ENCODE data around the gene CCDC174. TPM values are rescaled to one million over a fixed set of nuclear protein-coding genes. Genes with fewer than 3 reads are reported as not detected.

The CCDC174 gene
- total and polyA plus RNA-seq, 10 of the 15 experiments (the other 5 are each of a cell fraction or from before 2014, with no cell fraction given), result 11.6 to 31.3 (median 19.1) TPM

DNA sequence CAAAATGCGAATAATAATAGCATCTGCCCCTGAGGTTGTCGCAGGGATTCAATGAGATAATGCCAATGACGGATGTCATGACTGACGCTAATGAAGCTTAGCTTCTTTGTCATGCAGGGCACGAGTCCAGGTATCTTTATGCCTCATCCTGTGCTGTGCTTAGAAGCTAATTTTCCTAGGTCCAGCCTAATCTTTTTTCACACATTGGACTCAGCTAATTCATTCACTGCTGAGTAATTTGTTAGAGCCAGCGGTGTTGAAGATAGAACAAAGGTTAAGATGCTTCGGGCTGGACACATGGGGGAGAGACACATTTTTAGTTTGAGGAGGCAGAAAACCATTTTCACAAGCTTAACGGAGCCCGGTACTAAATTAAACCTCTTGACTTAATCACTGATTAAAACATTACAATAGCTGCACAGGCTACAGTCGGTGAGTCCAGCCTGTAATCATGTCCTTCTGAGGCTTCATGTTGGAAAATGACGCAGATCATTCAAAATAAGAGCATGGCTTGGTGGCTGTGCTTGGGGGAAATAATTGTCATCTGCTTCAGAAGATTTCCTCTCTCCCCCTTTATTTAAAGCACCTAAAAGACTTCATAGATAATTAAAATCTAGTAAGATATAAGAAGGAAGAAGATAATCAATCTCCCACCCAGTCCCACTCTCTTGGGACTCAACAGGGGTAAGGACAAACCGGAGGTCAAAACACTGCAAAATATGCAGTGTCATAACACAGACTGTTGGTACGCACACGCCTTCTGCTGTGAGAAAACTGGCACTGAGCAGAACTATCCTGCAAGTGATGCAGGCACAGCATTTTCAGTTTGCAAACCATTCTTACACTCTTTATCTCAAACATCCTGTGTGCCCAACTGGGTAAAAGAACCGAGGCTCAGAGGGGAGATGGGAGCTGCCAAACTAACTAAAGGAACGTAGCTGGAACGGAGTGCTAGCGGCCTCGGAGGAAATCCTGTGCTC, 3.3 kb upstream of the CCDC174 start:
- ChIA-PET SMC1A (ENCODE audit: uncharacterized antibody, unreplicated experiment) (interaction anchor here (0.8 to 2.1 kb wide), 2 partner anchors 133 to 273 kb away, joined by 3 to 8 read pairs; no protein-coding TSS in a partner anchor), RAD21 (ENCODE audit: unreplicated experiment) (interaction anchor here (7.7 kb wide), 1 partner anchor 132 kb away, joined by 38 read pairs; no protein-coding TSS in a partner anchor), CTCF (interaction anchor here (0.7 to 1.1 kb wide), 4 partner anchors 22 to 133 kb away, joined by 3 to 4 read pairs (median 3); no protein-coding TSS in a partner anchor), POLR2A (no interaction called here)
- H3K36me3 ChIP-seq (ENCODE audit: control insufficient read depth in 2 of 2, insufficient read depth in 2 of 2, low read length in 1 of 2), result no peaks in the 10 kb centered on the region
- H3K4me3 ChIP-seq, result no peak overlapping the region
- H2AFZ ChIP-seq (ENCODE audit: control insufficient read depth, low read depth, low read length), result no peak overlapping the region
- FAIRE-seq (no peak), ATAC-seq (no peak), DNase-seq (ENCODE audit: low read depth, low spot score) (no peak)
- H3K4me1 ChIP-seq (ENCODE audit: control insufficient read depth, insufficient read depth, low read length), result no peaks in the 10 kb centered on the region
- BruUV-seq (replicated peaks), result no TSS peak
- in situ Hi-C loops (cut with MboI) (no loop called here), intact Hi-C loops (cut with micrococcal nuclease; ENCODE audit: unreplicated experiment) (no loop called here)
- H3K27me3 ChIP-seq (replicated peaks in 1 of 2; ENCODE audit: control insufficient read depth in 2 of 2, insufficient read depth in 2 of 2, low read length in 1 of 2), result no peaks in the 10 kb centered on the region
- no peak overlapping the region for H3K4me2 ChIP-seq (ENCODE audit: control insufficient read depth, insufficient read depth)
- WGBS (ENCODE audit: insufficient coverage, insufficient replicate concordance, low lambda C conversion rate, missing lambda C conversion rate), result 82% methylated on average over 19 of the region's 19 CpGs
- no peak overlapping the region for H3K9ac ChIP-seq (ENCODE audit: control insufficient read depth, insufficient read depth, low read length)
- peaks cover 22% of the 10 kb centered on the region for H3K79me2 ChIP-seq (ENCODE audit: control insufficient read depth, insufficient read depth, low read length)
- no peak overlapping the region for H3K27ac ChIP-seq (ENCODE audit: control insufficient read depth, insufficient read depth)
- no peaks in the 10 kb centered on the region for H3K9me3 ChIP-seq (replicated peaks; ENCODE audit: control insufficient read depth, insufficient read depth, low read length)
- no peaks in the 10 kb centered on the region for H4K20me1 ChIP-seq (ENCODE audit: control insufficient read depth, insufficient read depth)
- TF ChIP-seq, protein P1, sequence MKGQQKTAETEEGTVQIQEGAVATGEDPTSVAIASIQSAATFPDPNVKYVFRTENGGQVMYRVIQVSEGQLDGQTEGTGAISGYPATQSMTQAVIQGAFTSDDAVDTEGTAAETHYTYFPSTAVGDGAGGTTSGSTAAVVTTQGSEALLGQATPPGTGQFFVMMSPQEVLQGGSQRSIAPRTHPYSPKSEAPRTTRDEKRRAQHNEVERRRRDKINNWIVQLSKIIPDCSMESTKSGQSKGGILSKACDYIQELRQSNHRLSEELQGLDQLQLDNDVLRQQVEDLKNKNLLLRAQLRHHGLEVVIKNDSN (IDR thresholded peaks at IDR 0.05; ENCODE audit: borderline replicate concordance, extremely low read length, insufficient read depth, low read depth, low read length), result no peak
- TF ChIP-seq ZNF217 (IDR thresholded peaks at IDR 0.05) (no peak), BCL11A (IDR thresholded peaks at IDR 0.05; ENCODE audit: low read depth, low read length) (no peak), NR2F1 (conservative IDR thresholded peaks at IDR 0.05) (no peak), CEBPB (IDR thresholded peaks at IDR 0.05; ENCODE audit: borderline replicate concordance in 1 of 2, low read depth in 2 of 2, low read length in 2 of 2) (no peak), SP1 (IDR thresholded peaks at IDR 0.05; ENCODE audit: low read depth, low read length) (no peak), GABPA (IDR thresholded peaks at IDR 0.05; ENCODE audit: low read depth) (no peak), HDAC6 (IDR thresholded peaks at IDR 0.05; ENCODE audit: unreplicated experiment) (no peak), TAF1 (IDR thresholded peaks at IDR 0.05; ENCODE audit: borderline replicate concordance, low read depth, low read length) (no peak), PAX8 (IDR thresholded peaks at IDR 0.05) (no peak), CHD4 (IDR thresholded peaks at IDR 0.05) (no peak)
- TF ChIP-seq, protein P2, sequence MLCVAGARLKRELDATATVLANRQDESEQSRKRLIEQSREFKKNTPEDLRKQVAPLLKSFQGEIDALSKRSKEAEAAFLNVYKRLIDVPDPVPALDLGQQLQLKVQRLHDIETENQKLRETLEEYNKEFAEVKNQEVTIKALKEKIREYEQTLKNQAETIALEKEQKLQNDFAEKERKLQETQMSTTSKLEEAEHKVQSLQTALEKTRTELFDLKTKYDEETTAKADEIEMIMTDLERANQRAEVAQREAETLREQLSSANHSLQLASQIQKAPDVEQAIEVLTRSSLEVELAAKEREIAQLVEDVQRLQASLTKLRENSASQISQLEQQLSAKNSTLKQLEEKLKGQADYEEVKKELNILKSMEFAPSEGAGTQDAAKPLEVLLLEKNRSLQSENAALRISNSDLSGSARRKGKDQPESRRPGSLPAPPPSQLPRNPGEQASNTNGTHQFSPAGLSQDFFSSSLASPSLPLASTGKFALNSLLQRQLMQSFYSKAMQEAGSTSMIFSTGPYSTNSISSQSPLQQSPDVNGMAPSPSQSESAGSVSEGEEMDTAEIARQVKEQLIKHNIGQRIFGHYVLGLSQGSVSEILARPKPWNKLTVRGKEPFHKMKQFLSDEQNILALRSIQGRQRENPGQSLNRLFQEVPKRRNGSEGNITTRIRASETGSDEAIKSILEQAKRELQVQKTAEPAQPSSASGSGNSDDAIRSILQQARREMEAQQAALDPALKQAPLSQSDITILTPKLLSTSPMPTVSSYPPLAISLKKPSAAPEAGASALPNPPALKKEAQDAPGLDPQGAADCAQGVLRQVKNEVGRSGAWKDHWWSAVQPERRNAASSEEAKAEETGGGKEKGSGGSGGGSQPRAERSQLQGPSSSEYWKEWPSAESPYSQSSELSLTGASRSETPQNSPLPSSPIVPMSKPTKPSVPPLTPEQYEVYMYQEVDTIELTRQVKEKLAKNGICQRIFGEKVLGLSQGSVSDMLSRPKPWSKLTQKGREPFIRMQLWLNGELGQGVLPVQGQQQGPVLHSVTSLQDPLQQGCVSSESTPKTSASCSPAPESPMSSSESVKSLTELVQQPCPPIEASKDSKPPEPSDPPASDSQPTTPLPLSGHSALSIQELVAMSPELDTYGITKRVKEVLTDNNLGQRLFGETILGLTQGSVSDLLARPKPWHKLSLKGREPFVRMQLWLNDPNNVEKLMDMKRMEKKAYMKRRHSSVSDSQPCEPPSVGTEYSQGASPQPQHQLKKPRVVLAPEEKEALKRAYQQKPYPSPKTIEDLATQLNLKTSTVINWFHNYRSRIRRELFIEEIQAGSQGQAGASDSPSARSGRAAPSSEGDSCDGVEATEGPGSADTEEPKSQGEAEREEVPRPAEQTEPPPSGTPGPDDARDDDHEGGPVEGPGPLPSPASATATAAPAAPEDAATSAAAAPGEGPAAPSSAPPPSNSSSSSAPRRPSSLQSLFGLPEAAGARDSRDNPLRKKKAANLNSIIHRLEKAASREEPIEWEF (IDR thresholded peaks at IDR 0.05; ENCODE audit: insufficient replicate concordance, low read depth, low read length), result no peak
- TF ChIP-seq, protein P3, sequence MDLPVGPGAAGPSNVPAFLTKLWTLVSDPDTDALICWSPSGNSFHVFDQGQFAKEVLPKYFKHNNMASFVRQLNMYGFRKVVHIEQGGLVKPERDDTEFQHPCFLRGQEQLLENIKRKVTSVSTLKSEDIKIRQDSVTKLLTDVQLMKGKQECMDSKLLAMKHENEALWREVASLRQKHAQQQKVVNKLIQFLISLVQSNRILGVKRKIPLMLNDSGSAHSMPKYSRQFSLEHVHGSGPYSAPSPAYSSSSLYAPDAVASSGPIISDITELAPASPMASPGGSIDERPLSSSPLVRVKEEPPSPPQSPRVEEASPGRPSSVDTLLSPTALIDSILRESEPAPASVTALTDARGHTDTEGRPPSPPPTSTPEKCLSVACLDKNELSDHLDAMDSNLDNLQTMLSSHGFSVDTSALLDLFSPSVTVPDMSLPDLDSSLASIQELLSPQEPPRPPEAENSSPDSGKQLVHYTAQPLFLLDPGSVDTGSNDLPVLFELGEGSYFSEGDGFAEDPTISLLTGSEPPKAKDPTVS (IDR thresholded peaks at IDR 0.05; ENCODE audit: low read depth, low read length), result no peak
